Lung (tissue), 12 donors: Measurements from ENCODE around the gene ATF7IP2. TPM values are rescaled to one million over a fixed set of nuclear protein-coding genes. Genes with fewer than 3 reads are reported as not detected.

Experiments used
- ATAC-seq: fragments of 200-7000 bp; cut with Tn5 transposase; one replicate; pipeline ENCODE4 v1.9.1; 2020; ENCODE audit warnings: moderate number of reproducible peaks; ENCODE audit not compliant: insufficient read depth, low FRiP score
- DNase-seq, 3 donors: peaks; one replicate each; pipeline ENCODE4 v3.0.0-alpha.2; 2013 to 2017
- H3K27ac ChIP-seq, 2 donors: one replicate each; pipeline ENCODE4 v1.5.1; 2013; ENCODE audit warnings: mild to moderate bottlenecking in 2 of 2, moderate library complexity in 2 of 2, control low read depth in 1 of 2, inconsistent platforms in 1 of 2, low read depth in 1 of 2, low read length in 1 of 2
- H3K27me3 ChIP-seq, 3 donors: one replicate each; pipeline ENCODE4 v1.5.1; 2013; ENCODE audit warnings: low read length in 2 of 3; ENCODE audit not compliant: control insufficient read depth in 3 of 3, insufficient read depth in 3 of 3
- H3K36me3 ChIP-seq, 4 donors: one replicate each; pipeline ENCODE4 v1.5.1; 2013; ENCODE audit warnings: low read length in 4 of 4, mild to moderate bottlenecking in 1 of 4, moderate library complexity in 1 of 4; ENCODE audit not compliant: control insufficient read depth in 4 of 4, insufficient read depth in 4 of 4
- H3K4me1 ChIP-seq, 5 donors: one replicate each; pipeline ENCODE4 v1.5.1; 2013; ENCODE audit warnings: low read length in 5 of 5, mild to moderate bottlenecking in 2 of 5, moderate library complexity in 1 of 5; ENCODE audit not compliant: control insufficient read depth in 5 of 5, insufficient read depth in 5 of 5
- H3K4me3 ChIP-seq: one replicate; pipeline ENCODE4 v1.5.1; 2013; ENCODE audit warnings: mild to moderate bottlenecking, control low read depth, moderate library complexity
- H3K9ac ChIP-seq, 2 donors: one replicate each; pipeline ENCODE4 v1.5.1; 2013; ENCODE audit warnings: low read length in 2 of 2, control low read depth in 1 of 2; ENCODE audit not compliant: insufficient read depth in 1 of 2
- H3K9me3 ChIP-seq, 4 donors: one replicate each; pipeline ENCODE4 v1.5.1; 2013; ENCODE audit warnings: low read length in 3 of 4, mild to moderate bottlenecking in 1 of 4, moderate library complexity in 1 of 4; ENCODE audit not compliant: control insufficient read depth in 4 of 4, insufficient read depth in 3 of 4
- WGBS, 2 donors: extraction: QIAGEN DNeasy Blood & Tissue Kit; methylation state at CpG; one replicate each; pipeline ENCODE4 v1.1.7; 2013; 5-methylcytosine and 5-hydroxymethylcytosine counted together
- polyA plus RNA-seq, 2 donors: library from polyadenylated mRNA; stranded (reverse); fragments of 200-250 nt; gene quantifications; one replicate each; pipeline ENCODE4 v1.2.1, GENCODE V29; 2013
- total RNA-seq, 2 donors: library from RNA; depleted of rRNA in 1 of 2; stranded (reverse); fragments of >200 nt in 1 of 2; gene quantifications; one replicate each; pipeline ENCODE4 v1.2.1, GENCODE V29; 2014 to 2021
- TF ChIP-seq, protein P1 (sequence below): IDR thresholded peaks from 2 replicates; pipeline ENCODE4 v1.5.1; 2012; ENCODE audit warnings: mild to moderate bottlenecking; ENCODE audit errors: control extremely low read depth, extremely low read depth
- donor health status: control.
- donor health status: control.
- donor health status: Bipolar disorder and iron deficiency.
- donor health status: healthy.
- donor health status: DM: yes; HTN: yes; CAD: no.

ATF7IP2 gene
- total and polyA plus RNA-seq, 4 donors: 7.3 to 18.0 (median 14.5) TPM

DNA sequence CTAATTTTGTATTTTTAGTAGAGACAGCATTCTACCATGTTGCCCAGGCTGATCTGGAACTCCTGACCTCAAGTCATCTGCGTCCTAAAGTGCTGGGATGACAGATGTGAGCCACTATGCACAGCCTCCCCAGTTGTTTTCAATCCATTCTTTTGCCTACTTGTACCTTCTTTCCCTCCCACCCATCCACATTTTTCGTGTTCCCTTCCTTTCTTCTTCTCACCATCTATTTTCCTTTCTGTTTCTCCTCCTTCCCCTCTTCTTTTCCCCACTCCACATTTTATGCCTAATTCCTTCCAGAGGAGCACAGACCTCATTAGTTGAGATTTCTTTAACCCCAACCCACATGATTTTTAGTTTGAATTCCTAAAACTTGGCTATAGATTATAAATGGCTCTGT is 94.3 kb downstream of the ATF7IP2 start:
- H3K4me3 ChIP-seq: no peak overlapping the region
- DNase-seq (no peak), ATAC-seq (no peak)
- TF ChIP-seq, protein P1, sequence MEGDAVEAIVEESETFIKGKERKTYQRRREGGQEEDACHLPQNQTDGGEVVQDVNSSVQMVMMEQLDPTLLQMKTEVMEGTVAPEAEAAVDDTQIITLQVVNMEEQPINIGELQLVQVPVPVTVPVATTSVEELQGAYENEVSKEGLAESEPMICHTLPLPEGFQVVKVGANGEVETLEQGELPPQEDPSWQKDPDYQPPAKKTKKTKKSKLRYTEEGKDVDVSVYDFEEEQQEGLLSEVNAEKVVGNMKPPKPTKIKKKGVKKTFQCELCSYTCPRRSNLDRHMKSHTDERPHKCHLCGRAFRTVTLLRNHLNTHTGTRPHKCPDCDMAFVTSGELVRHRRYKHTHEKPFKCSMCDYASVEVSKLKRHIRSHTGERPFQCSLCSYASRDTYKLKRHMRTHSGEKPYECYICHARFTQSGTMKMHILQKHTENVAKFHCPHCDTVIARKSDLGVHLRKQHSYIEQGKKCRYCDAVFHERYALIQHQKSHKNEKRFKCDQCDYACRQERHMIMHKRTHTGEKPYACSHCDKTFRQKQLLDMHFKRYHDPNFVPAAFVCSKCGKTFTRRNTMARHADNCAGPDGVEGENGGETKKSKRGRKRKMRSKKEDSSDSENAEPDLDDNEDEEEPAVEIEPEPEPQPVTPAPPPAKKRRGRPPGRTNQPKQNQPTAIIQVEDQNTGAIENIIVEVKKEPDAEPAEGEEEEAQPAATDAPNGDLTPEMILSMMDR: no peak
- no peaks in the 10 kb centered on the region for H3K4me1 ChIP-seq
- no peak overlapping the region for H3K9ac ChIP-seq
- H3K27ac ChIP-seq: no peak overlapping the region
- peaks cover 0 to 6% (median under 1%) of the 10 kb centered on the region in 4 donors for H3K9me3 ChIP-seq
- peaks cover 0 to 2% (median 1%) of the 10 kb centered on the region in 4 donors for H3K36me3 ChIP-seq
- H3K27me3 ChIP-seq: no peaks in the 10 kb centered on the region
- WGBS, 2 donors: 89 to 100% methylated on average over 2 of the region's 2 CpGs

DNA sequence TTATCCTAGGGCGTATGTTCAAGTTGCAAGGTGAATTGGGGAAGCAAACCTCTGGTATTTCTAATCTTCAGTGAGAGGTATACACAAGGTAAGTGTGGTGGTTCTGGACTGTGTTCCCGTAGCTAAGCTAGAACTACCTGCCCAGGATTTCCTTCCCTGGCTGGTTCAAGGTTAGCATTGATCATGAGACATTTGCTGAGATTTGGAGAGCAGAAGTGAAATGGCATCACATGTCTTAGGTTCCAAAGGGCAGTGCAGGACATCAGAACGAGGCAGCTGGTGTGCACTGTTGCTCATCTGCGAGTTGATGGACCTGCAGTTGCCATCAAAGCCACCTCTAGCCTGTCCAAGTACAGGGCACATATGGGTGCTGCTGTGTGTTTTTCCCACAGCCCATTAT is 99.3 kb downstream of the ATF7IP2 start:
- peaks cover 0 to under 1% (median 0%) of the 10 kb centered on the region in 5 donors for H3K4me1 ChIP-seq
- H3K27me3 ChIP-seq: no peaks in the 10 kb centered on the region
- DNase-seq: no peak
- no peak overlapping the region for H3K27ac ChIP-seq
- TF ChIP-seq, protein P1: no peak
- H3K9ac ChIP-seq: no peak overlapping the region
- WGBS, 2 donors: 96 to 97% methylated on average over 4 of the region's 4 CpGs
- H3K4me3 ChIP-seq: no peak overlapping the region
- H3K36me3 ChIP-seq: peaks cover 0 to 5% (median 1%) of the 10 kb centered on the region in 4 donors
- ATAC-seq: no peak
- H3K9me3 ChIP-seq: peaks cover 0 to 11% (median 0%) of the 10 kb centered on the region in 4 donors

DNA sequence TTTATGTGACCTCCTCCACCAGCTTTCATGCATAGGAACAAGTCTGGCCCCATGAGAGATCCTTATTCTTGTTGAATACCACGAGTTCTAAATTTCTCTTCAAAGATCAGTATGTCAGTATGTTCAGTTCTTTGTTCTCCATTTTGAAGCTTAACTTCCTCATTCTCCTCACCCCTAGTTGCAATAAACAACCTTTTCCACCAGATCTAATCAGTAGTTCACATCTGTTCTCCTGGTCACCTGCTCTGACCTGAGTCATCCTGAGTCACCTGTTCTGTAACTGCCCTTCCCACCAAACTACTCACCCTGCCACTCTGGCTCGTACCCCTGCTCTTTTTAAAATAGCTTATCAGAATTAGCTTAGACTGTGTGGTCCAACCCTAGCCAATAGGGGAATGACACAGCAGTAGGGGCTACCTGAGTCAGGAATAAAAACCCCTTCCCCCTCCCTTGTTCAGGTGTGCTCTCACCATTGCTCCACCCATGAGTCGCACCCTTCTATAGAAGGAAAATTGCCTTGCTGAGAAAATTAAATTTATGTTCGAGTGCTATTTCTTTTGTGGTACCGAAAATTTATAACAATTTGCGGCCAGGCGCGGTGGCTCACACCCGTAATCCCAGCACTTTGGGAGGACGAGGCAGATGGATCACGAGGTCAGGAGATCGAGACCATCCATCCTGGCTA is 100.0 kb downstream of the ATF7IP2 start:
- Histone ChIP-seq H3K36me3 (peaks cover 0 to 4% (median 1%) of the 10 kb centered on the region in 4 donors), H3K9ac (no peak overlapping the region), H3K9me3 (peaks cover 0 to 11% (median 0%) of the 10 kb centered on the region in 4 donors), H3K27me3 (no peaks in the 10 kb centered on the region), H3K27ac (no peak overlapping the region), H3K4me3 (no peak overlapping the region), H3K4me1 (peaks cover 0 to 3% (median 0%) of the 10 kb centered on the region in 5 donors)
- 87 to 93% methylated on average over 12 of the region's 12 CpGs for WGBS, 2 donors
- ATAC-seq (no peak), DNase-seq (no peak)
- TF ChIP-seq, protein P1: no peak
